Measurements from ENCODE around the gene UVSSA.
"Not testable (repeated sequence)": the region's sequence is repeated elsewhere in the genome, so short reads cannot be mapped to it uniquely, and the experiment has no call there.

UVSSA gene

DNA sequence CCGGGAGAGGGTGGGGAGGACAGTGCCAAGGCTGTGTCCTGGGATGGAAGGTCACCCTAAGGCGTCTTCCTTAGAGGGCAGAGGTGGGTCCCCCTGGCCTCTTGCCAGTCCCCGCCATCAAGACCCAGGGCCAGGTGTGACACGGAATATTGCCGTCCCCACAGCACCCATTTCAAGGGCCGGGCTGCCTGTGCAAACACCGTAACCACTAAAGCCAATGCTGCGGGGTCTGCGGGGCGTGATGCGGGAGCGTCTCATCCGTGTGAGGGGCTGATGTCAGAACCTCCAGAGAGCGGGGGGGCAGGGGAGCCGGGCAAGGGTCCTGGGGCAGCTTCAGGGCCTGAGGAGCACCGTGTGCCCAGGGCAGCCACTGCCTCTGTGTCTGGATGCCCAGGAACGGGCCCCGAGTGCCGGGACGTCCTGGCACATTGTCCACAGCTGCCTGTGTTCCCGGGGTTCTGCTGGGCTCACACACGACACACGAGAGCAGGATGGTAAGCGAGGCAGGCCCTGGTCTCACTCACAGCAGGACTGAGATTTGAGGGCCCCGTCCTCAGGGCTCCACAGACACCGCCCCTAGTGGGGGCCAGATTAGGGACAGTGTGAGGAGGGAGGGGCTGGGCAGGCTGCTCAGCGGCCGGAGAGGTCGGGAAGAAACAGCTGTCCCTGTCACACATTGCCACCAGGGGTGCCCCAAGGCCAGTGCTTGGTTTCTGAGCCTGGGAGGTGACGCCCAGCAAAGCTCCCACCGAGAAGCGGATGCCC lies 30.0 kb downstream of the UVSSA start:
- no peak for DNase-seq (ENCODE audit: low read depth, low spot score)

DNA sequence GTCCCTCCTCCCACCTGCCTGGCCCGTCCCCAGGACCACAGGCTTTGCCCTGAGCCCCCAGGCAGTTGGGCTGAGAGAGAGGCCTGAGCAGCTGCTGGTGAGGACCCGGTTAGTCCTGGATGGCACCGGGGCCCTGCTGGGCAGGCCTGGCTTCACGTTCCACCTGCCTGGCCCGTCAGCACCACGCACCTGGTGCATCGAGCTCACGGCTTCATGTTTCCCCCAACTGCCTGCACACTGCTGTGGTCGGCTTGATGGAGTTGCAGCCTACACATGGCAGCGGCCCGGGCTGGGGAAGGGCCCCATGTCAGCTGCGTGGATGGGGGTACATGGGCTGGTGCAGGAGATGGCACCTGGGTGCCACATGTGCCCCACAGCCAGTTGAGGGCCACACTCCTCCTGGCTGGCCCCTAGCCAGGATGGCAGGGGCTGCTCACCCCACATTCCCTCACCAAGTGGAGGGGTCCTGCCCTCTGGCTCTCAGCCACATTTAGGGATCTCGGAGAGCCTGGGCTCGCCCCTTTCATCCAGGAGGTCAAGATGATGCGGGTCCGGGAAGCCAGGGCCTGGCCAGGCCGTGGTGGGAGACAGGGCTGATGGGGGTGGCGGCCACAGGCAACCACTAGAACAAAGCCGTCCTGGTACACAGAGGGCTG lies 30.7 kb downstream of the UVSSA start:
- no peak for DNase-seq (ENCODE audit: low read depth, low spot score)

DNA sequence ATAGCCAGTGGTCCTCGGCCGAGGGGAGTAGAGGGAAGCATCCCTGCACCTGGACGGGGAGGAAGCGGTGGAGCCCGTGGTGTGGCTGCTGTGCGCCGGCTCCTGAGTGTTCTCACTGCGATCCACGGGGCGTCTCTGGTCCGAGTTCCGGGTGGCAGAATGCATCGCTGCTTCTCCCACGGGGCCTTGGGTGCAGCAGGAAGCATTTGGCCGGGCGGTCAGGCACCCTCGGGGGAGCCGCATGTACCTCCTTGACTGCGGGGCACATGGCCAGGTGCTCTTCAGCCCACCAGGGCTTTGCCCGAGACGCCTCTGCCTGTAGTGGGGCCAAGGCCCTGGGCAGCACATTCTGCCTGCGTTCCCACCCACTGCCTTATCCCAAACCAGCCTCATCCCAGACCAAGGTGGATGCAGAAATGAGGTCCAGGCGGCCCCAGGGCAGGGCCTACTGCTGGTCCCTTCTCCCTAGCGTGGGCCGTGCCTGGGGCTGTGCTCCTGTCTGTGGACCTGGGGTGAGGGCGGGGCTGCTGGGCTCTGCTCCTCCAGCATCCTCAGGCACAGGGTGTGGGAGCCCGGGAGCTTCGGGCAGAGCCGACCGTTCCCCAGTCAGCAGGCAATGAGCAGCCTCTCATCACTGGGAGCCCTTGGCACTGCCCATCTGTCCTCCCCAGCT lies 31.7 kb downstream of the UVSSA start:
- no peak for DNase-seq (ENCODE audit: low read depth, low spot score)

DNA sequence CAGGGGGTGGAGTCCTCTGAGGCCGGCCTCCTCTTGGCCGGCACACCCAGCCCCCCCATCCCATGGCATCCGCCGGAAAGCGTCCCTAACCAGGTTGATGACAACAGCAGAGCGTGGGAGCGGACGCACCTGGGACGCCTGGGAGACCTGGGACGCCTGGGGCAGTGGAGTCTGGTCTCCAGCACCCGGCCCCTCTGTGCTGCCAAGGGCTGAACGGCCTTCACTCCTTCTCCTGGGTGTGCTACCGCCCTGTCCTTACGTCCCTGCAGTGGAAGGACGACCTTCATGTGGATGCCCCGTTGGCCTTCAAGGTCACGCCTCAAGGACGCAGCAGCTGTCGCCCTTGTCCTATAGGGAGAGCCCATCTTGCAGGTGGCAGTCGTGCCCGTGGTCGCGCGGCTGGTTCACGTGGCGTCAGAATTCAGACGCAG lies 32.4 kb downstream of the UVSSA start:
- DNase-seq (ENCODE audit: low read depth, low spot score), result no peak

DNA sequence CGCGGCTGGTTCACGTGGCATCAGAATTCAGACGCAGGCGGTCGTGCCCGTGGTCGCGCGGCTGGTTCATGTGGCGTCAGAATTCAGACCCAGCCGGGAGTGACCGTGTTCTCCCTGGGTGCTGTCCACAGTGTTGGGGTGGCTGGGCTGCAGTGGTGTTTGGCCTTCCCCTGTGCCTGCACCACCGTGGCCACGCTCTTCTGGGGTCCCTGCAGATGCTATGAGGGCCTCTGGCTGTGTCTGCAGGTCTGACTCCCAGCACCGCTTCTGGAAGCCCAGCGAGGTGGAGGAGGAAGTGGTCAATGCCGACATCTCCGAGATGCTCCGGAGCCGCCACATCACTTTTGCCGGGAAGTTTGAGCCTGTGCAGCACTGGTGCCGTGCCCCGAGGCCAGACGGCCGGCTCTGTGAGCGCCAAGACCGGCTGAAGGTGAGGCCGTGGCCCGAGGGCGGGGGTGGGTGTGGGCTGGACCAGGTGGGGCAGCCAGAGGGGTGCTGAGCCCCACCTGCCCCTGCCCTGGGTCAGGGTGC lies 32.9 kb downstream of the UVSSA start:
- no peak for DNase-seq (ENCODE audit: low read depth, low spot score)

DNA sequence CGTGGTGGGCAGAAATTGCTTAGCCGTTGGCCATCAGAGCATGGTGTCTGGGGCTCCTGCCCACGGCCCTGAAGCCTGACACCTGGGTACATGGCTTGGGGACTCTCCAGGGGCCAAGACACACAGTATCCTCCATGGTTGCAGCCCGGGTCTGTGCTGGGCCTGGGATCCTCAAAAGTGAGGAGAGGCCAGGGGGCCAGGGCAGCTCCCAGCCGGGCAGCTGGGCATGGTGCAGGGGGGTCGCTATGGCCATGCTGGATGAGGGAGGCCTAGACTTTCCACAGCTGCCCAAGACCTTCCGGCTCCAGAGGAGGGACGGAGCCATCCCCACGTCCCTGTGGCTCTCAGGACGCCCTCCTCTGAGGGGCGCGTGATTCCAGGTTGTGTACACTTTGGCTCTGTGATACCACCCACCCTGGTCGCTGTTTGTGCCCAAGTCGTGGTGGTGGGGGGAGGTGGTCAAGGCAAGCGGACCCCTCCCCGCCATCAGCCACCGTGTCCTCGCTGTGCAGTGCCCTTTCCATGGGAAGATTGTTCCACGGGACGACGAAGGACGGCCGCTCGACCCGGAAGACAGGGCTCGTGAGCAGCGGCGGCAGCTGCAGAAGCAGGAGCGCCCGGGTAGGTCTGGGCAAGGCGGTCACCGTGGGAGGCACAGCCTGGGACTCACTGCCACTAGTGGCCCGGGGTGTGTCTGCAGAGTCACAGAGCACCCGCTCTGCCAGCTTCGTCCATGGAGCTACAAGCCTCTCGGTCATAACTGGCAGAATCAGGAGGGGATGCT lies 33.6 kb downstream of the UVSSA start:
- DNase-seq (ENCODE audit: low read depth, low spot score), result no peak

DNA sequence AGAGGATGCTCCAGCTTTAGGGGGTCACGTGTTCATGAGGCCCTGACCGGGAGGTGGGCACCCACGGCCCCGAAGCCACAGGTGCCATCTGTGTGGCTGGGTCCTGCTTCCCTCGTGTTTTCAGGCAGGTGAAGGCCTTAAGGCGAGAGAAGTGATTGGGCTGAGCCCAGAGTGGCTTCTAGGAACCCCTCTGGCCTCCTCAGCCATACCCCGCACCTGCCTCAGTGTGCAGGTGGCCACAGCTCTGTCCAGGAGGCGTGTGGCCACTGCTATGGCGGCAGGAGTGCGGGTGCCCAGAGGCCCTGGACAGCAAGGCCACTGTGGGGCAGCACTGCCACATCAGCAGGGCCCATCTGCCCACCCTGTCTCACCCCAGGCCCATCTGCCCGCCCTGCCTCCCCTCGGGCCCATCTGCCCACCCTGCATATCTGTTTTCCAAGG lies 34.2 kb downstream of the UVSSA start:
- no peak for DNase-seq (ENCODE audit: low read depth, low spot score)

DNA sequence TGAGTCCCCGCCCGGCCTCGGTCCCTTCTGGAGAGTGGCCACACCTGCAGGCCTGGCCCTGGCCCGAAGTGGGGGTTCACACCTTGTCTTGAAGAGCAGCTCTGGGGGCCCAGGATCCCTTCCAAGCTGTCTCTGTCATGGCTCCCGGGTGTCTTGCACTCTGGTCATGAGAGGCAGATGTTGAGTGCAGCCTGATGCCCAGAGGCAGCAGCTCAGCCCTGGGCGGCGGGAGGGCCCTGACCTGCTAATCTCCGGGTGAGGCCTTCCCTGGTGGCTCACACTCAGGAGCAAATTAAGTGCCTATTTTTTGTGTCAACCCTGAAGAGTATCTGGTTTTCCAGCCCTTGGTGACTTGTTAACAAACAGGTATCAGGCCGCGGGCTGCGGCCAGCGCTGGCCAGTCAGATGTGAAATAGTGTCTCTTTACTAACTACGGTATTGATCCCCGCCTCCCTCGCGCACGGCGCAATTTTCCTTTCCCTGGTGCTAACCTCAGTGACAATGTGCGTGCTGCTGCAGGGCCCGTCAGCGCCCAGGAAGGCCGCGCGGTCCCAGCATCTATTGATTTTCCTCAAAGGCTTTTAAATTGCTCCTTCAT lies 35.0 kb downstream of the UVSSA start:
- no peak for DNase-seq (ENCODE audit: low read depth, low spot score)

DNA sequence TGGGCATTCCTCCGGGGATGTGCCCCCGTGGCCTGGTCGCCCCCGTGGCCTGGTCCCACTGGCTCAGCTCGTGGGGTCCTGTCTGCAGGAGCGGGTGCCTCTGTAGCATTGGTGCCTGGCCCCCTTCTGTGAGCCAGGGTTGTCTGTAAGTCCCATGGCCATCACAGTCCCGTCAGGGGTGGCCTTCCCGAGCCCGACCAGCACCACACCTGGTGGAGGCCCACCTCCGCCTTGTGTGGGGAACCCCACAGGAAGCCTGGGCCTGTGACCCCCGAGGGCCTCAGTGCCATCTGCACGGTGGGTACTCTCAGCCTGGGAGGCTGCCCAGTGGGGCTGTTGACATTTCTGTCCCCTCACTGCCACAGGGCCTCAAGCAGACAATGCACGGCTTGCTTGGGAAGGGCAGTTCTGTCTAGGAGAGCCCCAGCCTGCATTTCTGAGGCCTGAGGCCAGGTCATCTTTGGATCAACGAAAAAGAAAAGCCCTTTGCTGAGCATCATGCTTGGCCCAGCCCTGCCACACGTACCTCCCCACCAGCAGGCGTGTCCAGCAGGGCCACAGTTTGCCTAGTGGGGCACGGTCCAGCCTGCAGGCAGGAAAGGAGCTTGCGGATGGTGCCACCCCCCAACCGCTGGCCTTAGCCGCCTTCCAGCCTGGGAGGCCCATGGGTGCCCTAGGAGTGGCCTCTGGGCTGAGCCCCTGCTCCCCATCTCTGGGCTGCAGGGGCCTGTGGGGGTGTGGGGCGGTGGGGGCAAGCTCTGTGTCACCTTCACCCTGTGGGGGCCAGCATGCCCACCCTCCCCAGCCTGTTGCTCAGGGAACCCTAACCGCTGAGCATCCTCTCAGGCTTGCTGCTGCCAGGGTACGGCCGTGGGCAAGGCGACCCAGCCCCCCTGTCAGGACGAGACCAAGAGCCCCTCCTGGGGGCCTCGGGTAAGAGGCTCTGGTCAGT lies 36.0 kb downstream of the UVSSA start:
- DNase-seq (ENCODE audit: low read depth, low spot score), result no peak

DNA sequence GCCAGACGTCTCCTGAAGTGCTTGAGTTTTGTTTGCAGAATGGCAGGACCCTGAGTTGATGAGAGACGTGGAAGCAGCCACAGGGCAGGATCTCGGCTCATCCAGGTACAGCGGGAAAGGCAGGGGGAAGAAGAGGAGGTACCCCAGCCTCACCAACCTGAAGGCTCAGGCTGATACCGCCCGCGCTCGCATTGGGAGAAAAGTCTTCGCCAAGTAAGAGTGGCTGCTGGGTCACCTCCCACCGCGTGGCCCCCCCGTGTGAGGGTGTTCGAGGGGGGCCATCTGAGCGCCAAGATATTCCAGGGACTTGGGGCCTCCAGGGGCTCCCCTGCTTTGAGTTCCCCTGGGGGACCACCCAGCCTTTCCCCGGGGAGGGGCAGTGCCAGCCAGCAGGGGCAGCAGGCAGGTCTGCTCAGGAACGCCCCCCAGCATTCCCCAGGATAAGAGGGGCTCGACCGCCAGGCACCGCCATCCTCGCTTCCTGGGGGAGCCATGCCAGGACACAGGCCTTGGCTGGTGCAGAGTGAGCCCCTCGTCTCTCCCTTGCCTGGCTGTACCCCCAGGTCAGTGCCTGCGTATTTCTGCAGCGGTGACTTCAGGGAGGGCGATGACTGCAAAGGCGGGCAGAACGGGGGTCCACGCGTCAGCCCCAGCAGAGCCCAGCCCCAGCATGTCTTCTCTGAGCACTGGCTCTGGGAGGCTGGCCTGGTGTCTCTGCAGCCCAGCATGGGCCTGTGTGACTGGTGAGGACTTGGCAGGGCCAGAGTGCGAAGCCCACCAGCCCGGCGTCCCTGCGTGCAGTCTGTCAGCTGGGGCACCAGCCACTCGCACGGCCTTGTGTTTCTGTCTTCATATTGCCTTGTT lies 37.0 kb downstream of the UVSSA start:
- DNase-seq (ENCODE audit: low read depth, low spot score), result no peak

DNA sequence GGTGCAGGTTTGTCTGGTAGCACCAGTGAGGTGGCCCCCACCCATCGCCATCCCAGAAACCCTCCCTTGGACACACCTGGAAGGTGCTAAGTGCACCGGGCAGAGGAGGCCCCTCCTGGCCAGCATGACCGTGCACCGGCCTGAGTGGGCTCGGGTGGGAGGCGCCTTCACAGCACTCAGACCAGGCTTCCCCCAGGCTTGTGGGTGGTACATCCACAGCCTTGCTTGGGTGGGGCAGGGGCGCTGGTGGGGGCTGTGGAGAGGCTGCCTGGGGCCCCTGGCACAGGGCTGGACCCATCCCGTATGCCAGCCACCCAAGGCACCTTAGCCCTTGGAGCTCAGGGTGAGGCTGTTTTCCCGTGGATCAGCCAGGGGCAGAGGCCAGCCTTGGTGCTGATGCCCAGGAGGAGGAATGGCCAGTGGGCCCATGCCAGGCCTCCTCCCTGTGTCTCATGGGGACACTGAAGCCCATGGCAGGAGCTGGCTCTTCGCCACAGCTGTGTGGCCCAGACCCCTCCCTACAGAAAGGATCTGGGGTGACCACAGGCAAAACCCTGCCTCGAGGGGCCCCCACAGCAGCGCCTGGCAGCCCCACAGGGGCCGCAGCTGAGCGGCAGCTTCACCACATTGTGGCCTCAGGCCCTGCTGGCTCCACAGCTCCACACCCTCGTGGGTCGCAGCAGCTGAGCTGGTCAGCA lies 37.8 kb downstream of the UVSSA start:
- no peak for DNase-seq (ENCODE audit: low read depth, low spot score)

DNA sequence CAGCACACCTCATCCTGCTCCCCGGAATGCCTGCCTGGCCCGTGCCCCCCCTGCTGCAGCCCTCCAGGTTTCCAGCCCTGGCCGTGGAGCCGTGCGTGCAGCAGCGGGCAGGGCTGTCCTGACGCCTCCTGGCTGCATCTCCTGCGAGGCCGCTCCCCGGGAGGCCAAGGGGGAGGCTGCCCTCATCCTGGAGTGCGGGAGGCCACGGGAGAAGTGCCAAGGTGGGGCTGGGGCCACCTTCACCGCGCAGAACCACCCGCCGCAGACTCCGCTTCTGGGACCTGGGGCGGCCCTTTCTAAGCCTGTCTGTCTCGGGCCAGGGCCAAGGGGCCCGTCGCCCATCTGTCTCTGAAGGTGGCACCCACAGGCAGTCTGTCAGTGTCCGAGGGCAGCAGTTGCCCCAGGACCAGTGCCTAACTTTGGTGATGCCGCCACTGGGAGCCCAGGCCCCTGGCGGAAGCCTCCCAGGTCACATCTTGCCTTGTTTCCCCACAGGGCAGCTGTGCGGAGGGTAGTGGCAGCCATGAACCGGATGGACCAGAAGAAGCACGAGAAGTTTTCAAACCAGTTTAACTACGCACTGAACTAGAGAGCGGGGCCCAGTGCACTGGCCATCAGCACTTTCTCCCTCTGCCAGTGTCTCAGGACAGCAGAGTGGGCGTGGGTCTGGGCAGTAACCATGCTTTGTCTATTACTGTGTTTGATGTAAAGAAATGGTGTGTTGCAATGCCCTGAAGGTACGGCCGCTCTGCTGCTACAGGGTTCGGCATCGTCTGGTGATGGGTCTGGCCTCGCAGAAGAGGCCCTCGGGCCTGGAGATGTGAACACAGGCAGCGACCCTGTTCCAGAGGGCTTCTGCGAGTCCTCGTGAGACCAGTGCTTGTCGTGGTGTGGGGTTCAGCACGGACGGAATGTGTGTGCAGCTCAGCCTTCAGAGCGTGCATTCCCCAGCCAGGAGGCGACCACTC lies 38.6 kb downstream of the UVSSA start:
- no peak for DNase-seq (ENCODE audit: low read depth, low spot score)

DNA sequence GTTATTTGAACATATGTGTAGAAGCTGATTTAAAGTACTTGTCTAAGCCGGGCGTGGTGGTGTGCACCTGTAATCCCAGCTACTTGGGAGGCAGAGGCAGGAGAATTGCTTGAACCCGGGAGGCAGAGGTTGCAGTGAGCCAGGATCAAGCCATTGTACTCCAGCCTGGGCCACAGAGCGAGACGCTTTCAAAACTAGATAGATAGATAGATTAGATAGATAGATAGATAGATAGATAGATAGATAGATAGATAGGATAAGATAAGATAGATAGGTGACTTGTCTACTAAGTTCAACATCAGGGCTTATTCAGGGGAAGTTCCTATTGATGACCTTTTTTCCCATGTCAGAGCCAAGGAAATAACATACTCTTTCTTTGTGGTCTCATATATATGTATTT lies 46.4 kb downstream of the UVSSA start:
- DNase-seq (ENCODE audit: low read depth, low spot score), result not testable (repeated sequence)

DNA sequence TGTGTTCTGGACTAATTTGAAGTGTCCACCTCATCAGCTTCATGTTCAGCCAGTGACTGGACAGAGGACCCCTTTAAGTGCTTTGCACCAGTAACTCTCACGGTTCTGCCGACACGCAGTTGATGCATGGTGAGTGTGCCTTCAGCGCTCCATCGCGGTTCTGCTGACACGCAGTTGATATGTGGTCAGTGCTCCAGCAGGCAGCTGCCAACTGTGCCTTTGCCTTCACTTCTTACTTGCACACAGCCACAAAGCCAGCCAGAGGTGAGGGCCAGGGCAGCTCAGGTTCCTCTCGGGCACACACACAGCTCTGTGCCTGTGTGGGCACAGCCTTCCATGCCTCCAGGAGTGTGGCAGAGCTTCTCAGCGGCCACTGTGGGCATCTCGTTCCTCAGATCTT lies 46.9 kb downstream of the UVSSA start:
- no peak for DNase-seq (ENCODE audit: low read depth, low spot score)

DNA sequence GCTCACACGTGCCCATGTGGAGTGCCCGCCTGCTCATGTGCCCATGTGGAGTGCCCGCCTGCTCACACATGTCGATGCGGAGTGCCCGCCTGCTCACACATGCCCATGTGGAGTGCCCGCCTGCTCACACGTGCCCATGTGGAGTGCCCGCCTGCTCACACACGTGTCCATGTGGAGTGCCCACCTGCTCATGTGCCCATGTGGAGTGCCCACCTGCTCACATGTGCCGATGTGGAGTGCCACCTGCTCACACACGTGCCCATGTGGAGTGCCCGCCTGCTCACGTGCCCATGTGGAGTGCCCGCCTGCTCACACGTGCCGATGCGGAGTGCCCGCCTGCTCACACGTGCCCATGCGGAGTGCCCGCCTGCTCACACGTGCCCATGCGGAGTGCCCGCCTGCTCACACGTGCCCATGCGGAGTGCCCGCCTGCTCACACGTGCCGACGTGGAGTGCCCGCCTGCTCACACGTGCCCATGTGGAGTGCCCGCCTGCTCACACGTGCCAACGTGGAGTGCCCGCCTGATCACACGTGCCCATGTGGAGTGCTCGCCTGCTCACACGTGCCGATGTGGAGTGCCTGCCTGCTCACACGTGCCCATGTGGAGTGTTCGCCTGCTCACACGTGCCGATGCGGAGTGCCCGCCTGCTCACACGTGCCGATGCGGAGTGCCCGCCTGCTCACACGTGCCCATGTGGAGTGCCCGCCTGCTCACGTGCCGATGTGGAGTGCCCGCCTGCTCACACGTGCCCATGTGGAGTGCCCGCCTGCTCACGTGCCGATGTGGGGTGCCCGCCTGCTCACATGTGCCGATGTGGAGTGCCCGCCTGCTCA lies 47.8 kb downstream of the UVSSA start:
- not testable (repeated sequence) for DNase-seq (ENCODE audit: low read depth, low spot score)

DNA sequence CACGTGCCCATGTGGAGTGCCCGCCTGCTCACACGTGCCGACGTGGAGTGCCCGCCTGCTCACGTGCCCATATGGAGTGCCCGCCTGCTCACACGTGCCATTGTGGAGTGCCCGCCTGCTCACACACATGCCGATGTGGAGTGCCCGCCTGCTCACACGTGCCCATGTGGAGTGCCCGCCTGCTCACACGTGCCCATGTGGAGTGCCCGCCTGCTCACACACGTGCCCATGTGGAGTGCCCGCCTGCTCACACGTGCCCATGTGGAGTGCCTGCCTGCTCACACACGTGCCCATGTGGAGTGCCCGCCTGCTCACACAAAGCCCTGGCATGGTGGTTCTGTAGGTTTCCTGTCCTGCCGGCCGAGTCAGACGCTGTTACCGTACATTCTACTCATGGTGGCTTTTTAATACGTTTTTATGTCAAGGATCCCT lies 48.4 kb downstream of the UVSSA start:
- not testable (repeated sequence) for DNase-seq (ENCODE audit: low read depth, low spot score)

All from activated CD4-positive, CD25-positive, alpha-beta regulatory T cell treated with anti-CD3 and anti-CD28 coated beads, Interleukin-2, amount 50 U/mL, for 16 hours (primary cell).